ENCODE measurements around the gene SLC9A9. TPM values are rescaled to one million over a fixed set of nuclear protein-coding genes. Genes with fewer than 3 reads are reported as not detected.

SLC9A9 gene
- total RNA-seq, 4 donors from 2014 or later: 15.1 to 41.1 (median 20.7) TPM

DNA sequence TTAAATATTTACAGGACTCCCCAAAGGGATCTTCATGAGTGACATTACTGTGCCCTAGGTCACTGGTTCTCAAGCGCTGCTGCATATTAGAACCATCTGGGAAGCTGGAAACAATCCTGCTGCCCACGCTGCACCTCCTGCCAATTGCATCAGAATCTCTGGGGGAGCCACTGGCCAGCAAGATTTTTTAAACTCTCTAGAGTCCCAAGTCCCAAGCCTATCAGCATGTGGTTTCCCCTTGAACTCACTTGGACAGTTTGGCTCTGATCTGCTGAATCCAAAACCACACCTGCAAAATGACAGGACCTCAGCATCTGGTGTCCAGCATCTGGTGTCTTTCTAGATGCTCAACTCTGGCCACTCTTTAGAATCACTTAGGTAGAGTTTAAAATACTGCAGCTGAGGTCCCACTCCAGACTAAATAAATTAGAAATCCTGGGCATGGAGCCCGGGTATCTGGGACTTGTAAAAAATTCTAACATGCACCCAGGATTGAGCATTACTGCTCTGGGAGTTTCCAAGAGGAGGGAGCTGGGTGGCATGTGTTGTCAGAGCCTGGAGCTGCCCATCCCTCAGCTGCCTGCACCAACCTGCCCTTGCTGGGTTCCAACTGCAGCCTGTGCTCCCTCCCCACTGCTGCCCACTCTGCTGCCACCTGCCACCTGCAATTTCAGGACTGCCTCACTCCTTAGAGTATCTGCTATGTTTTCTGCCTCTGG, 311.3 kb downstream of the SLC9A9 start:
- TF ChIP-seq, protein P1, sequence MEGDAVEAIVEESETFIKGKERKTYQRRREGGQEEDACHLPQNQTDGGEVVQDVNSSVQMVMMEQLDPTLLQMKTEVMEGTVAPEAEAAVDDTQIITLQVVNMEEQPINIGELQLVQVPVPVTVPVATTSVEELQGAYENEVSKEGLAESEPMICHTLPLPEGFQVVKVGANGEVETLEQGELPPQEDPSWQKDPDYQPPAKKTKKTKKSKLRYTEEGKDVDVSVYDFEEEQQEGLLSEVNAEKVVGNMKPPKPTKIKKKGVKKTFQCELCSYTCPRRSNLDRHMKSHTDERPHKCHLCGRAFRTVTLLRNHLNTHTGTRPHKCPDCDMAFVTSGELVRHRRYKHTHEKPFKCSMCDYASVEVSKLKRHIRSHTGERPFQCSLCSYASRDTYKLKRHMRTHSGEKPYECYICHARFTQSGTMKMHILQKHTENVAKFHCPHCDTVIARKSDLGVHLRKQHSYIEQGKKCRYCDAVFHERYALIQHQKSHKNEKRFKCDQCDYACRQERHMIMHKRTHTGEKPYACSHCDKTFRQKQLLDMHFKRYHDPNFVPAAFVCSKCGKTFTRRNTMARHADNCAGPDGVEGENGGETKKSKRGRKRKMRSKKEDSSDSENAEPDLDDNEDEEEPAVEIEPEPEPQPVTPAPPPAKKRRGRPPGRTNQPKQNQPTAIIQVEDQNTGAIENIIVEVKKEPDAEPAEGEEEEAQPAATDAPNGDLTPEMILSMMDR (IDR thresholded peaks at IDR 0.05; ENCODE audit: low read depth): no peak

DNA sequence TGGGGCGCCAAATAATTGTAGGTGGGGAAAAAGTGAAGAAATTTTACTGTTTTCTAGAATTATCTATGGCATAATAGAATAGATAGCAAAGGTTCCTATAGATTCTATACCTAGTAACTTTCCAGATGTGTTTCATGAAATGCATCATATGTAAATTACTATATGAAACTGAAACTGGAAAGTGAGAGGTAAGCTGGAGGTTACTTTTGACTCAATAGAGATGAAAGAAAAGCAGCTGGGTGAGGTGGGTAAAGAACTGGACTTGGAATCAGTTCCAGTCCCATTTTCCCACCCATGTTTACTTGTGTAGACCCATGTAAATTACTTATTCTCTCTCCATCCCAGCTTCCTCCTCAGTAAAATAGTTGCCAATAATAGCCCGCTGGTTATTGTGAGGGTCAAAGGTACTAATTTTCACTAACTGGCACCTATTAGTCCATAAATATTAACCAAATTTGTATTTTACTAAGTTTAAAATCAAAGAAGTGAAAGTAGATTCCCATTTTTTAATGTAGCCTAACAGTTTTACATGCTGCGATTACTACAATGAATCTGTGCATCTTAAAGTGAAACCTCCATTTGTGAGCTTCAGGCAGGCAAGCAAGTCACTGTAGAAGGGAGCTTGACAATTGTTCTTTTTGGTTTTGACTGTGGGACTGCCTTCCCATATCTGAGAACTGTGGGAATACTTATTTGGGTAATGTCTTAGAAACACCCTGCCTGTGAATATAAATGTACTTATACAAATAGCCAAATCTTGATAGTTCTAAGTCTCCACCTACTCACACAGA, 312.1 kb downstream of the SLC9A9 start:
- TF ChIP-seq, protein P1 (IDR thresholded peaks at IDR 0.05; ENCODE audit: low read depth): no peak

DNA sequence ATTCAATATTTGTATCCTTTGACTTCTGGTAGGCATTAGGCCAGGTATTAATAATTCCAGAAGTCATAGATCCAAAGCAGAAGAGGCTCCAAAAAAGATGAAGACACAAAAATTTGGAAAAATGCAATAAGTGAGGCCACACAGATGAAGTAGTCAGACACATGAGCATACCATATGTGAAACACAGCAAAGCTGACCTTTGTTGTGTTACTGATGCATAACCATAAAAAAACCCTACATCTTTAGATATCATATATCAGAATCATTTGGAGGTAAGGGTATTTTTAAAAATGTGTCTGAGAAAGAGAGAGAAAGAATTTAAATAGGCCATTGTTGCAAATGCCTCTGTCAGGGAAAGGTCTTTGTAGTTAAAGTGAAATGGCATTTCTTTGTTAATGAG, 314.9 kb downstream of the SLC9A9 start:
- TF ChIP-seq, protein P1 (IDR thresholded peaks at IDR 0.05; ENCODE audit: low read depth): no peak

DNA sequence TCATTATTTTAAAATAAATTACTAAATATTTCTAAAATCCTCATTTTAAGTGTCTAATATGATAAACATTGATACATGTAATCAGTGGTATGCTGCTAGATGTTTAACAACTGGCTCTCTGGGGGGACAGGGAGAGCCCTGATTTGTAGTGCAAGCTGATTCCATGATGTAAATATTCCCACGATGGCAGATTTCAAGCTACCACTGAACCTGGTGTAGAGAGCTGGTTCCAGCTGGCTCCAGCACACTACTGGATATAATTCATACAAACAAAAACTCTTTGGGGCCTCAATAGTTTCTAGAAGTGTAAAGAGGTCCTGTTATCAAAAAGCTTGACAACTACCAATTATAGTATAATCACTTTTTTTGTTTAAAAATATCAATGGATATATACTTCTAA, 316.2 kb downstream of the SLC9A9 start:
- TF ChIP-seq, protein P1 (IDR thresholded peaks at IDR 0.05; ENCODE audit: low read depth): no peak

DNA sequence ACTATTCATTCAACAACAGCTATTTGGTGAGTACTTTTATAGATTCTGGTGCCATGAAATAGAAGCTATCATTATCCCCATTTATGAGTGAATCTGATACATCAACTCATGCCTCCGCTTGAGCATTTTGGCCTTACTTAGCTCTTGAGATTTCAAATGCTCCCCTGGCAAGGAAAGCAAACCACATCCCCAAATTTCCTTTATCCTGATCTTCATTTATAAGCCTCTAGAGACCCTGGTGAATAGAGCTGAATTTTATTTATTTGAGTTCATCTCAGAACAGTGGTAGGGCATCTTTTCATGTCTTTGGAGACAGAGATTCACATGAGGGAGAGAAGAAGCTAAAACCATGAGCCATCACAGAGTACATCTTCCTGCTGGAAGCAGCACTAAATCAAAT, 317.2 kb downstream of the SLC9A9 start:
- TF ChIP-seq, protein P1 (IDR thresholded peaks at IDR 0.05; ENCODE audit: low read depth): no peak

DNA sequence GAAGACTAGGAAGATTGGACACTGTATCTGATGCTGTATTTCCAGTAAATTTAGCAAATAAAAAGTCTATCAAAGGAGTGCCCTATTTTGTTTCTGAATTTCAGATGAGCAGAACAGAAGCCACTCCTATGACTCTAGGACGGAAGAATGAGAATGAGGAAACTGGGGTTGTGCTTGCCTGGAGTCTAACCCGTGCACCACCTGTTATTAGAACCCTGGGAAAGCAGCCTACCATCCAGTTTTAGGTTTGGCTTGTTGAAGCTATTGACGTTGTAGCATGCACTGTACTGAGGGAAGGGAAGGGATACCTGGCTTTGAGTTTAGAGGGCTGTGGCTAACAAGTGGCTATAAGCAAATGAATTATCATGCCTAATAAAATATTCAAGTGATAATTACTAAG, 318.5 kb downstream of the SLC9A9 start:
- TF ChIP-seq, protein P1 (IDR thresholded peaks at IDR 0.05; ENCODE audit: low read depth): no peak

DNA sequence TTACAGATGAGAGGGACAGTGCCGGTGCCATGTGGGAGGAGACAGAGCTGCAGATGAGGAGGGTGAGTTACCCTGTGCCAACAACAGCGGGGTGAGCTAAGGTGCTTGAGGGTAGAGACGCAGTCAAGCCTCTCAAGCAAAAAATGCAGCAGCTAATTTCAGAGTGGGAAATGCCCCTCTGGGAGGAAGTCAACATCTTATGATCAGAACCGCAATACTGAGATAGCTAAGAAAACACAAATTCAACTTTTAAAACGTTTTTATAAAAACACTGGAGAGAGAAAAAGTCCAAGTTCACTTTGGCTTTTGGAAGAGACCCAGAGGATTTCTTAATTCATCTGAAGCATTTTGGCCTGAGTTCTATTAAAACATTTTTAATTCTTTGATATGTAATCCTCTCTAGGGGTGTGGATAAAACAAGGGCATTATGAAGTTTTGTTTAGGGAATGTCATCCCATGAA, 319.2 kb downstream of the SLC9A9 start:
- TF ChIP-seq, protein P1 (IDR thresholded peaks at IDR 0.05; ENCODE audit: low read depth): no peak
